ENCODE data around the gene GH2.

- TF ChIP-seq CTCF (IDR thresholded peaks at IDR 0.05) (peak; percentile 12; the same call in 1 of the 2 replicates), ZFX (IDR thresholded peaks at IDR 0.05; ENCODE audit: borderline replicate concordance) (no peak)
Measured at GRCh38 chr17:63842540-63843386, 39.0 kb downstream of the GH2 start, which contains the start of gene SMARCD2.
